ENCODE measurements around the gene ROBO2. TPM values are rescaled to one million over a fixed set of nuclear protein-coding genes. Genes with fewer than 3 reads are reported as not detected.
A peak's percentile ranks its signal among the peaks of the same experiment; 100 is the strongest.

ROBO2 gene
- 0.44 and 0.56 TPM in 2 replicates for polyA plus RNA-seq (2013)

- H3K27me3 ChIP-seq (ENCODE audit: insufficient read depth, low read length) = peaks cover 18% of the 10 kb centered on the region
- H2BK12ac ChIP-seq (ENCODE audit: low read length) = no peak within 1 kb of the TSS
- no peaks in the 10 kb centered on the region for H3K79me1 ChIP-seq (ENCODE audit: low read length)
- H2BK5ac ChIP-seq (ENCODE audit: low read depth, low read length, poor library complexity) = no peak within 1 kb of the TSS
- H3K4ac ChIP-seq (ENCODE audit: low read depth, low read length) = no peak within 1 kb of the TSS
- H3K36me3 ChIP-seq (ENCODE audit: control insufficient read depth in 1 of 2, insufficient read depth in 2 of 2, low read length in 2 of 2) = no peaks in the 10 kb centered on the region
- H2BK120ac ChIP-seq (ENCODE audit: insufficient read depth, low read length, poor library complexity) = no peak within 1 kb of the TSS
- peak within 1 kb of the TSS; percentile 75 for H3K4me2 ChIP-seq (ENCODE audit: low read length)
- peaks cover 5 to 9% of the 10 kb centered on the region in 2 experiments for H3K4me1 ChIP-seq (ENCODE audit: control insufficient read depth in 1 of 2, insufficient read depth in 2 of 2, low read length in 2 of 2)
- H4K8ac ChIP-seq (ENCODE audit: low read depth, low read length) = no peak within 1 kb of the TSS
- H4K12ac ChIP-seq (ENCODE audit: low read depth, low read length) = no peak within 1 kb of the TSS
- no CpG with 5 or more reads among the region's 54 CpGs for WGBS (ENCODE audit: extremely low coverage, insufficient coverage, insufficient read length)
- H3K4me3 ChIP-seq (ENCODE audit: low read depth, low read length) = peak within 1 kb of the TSS; percentile 69
- peak within 1 kb of the TSS; percentile 75 for H2AFZ ChIP-seq (ENCODE audit: insufficient read depth, low read length, poor library complexity)
- H3K23ac ChIP-seq (ENCODE audit: low read length) = no peak within 1 kb of the TSS
- no peak within 1 kb of the TSS for H3K14ac ChIP-seq (ENCODE audit: low read length)
- H2AK5ac ChIP-seq (ENCODE audit: low read length) = no peak within 1 kb of the TSS
- H3K9ac ChIP-seq (ENCODE audit: low read length) = no peak within 1 kb of the TSS
- no peak within 1 kb of the TSS for H3K27ac ChIP-seq (ENCODE audit: low read depth, low read length)
- H3K18ac ChIP-seq (ENCODE audit: low read length) = no peak within 1 kb of the TSS
- DNase-seq = no peak
- H4K91ac ChIP-seq (ENCODE audit: low read depth, low read length) = no peak within 1 kb of the TSS
- H3K79me2 ChIP-seq (ENCODE audit: control insufficient read depth, insufficient read depth, low read length, poor library complexity) = no peaks in the 10 kb centered on the region
- H3K9me3 ChIP-seq (ENCODE audit: insufficient read depth, low read depth, low read length) = no peaks in the 10 kb centered on the region
These were observed at the start of gene ROBO2 for GRCh38 chr3:77039606-77040171. TSS of gene ROBO2 (plus strand) at chr3:77040099. CDS start at chr3:77040786, 687 bp downstream.

DNA sequence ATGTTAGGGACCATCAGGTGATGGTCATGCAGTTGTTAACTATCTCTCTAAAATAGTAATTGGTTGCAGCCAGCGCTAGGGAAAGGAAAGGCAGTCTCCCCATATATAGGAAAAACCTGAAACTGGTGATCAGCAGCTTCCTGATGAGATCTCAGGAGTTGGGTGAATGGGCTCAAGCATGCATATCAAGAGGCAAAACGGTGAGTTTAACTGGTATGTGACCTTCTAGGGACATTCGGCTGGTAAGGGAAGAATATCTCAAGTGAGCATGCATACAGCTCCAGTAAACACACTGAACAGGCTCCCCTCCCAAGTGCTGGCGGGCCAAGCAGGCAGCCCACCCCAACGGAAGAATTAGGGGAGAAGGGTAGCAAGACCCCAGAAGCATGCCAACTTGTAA lies 49.3 kb upstream of the ROBO2 start:
- DNase-seq = no peak
- Histone ChIP-seq H3K14ac (ENCODE audit: low read length) (no peak overlapping the region), H3K9ac (ENCODE audit: low read length) (no peak overlapping the region), H3K27ac (ENCODE audit: low read depth, low read length) (no peak overlapping the region), H4K91ac (ENCODE audit: low read depth, low read length) (no peak overlapping the region), H2AK5ac (ENCODE audit: low read length) (no peak overlapping the region), H2BK120ac (ENCODE audit: insufficient read depth, low read length, poor library complexity) (no peak overlapping the region), H3K36me3 (ENCODE audit: control insufficient read depth in 1 of 2, insufficient read depth in 2 of 2, low read length in 2 of 2) (no peaks in the 10 kb centered on the region), H3K27me3 (ENCODE audit: insufficient read depth, low read length) (no peaks in the 10 kb centered on the region), H3K9me3 (ENCODE audit: insufficient read depth, low read depth, low read length) (no peaks in the 10 kb centered on the region), H3K18ac (ENCODE audit: low read length) (no peak overlapping the region), H4K12ac (ENCODE audit: low read depth, low read length) (no peak overlapping the region), H4K8ac (ENCODE audit: low read depth, low read length) (no peak overlapping the region), H2BK5ac (ENCODE audit: low read depth, low read length, poor library complexity) (no peak overlapping the region), H3K79me2 (ENCODE audit: control insufficient read depth, insufficient read depth, low read length, poor library complexity) (no peaks in the 10 kb centered on the region), H3K79me1 (ENCODE audit: low read length) (no peaks in the 10 kb centered on the region), H3K4ac (ENCODE audit: low read depth, low read length) (no peak overlapping the region), H3K23ac (ENCODE audit: low read length) (no peak overlapping the region), H3K4me2 (ENCODE audit: low read length) (no peak overlapping the region), H2AFZ (ENCODE audit: insufficient read depth, low read length, poor library complexity) (no peak overlapping the region), H3K4me1 (ENCODE audit: control insufficient read depth in 1 of 2, insufficient read depth in 2 of 2, low read length in 2 of 2) (no peaks in the 10 kb centered on the region), H3K4me3 (ENCODE audit: low read depth, low read length) (no peak overlapping the region), H2BK12ac (ENCODE audit: low read length) (no peak overlapping the region)
- WGBS (ENCODE audit: extremely low coverage, insufficient coverage, insufficient read length) = no CpG with 5 or more reads among the region's 5 CpGs

DNA sequence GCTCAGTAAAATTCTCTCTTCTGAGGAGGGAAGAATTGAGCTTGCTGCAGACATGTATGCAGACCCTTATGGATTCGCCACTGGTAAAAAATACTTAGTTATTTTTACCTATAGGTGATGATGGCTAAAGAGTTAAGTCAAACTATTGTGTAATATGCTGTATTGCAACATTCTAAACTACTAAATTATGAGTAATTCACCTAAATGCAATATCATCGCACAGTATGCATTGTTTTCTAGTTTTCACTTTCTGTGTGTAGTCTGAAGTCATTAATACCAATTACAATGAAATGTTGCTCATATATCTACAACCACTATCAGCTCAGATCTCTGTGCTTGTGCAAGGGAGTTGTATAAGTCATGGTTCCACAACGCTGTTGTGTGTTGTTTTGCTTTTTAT lies 48.7 kb upstream of the ROBO2 start:
- Histone ChIP-seq H3K4me3 (ENCODE audit: low read depth, low read length) (no peak overlapping the region), H3K4me2 (ENCODE audit: low read length) (no peak overlapping the region), H3K9me3 (ENCODE audit: insufficient read depth, low read depth, low read length) (no peaks in the 10 kb centered on the region), H3K27me3 (ENCODE audit: insufficient read depth, low read length) (no peaks in the 10 kb centered on the region), H2AFZ (ENCODE audit: insufficient read depth, low read length, poor library complexity) (no peak overlapping the region), H4K12ac (ENCODE audit: low read depth, low read length) (no peak overlapping the region), H3K18ac (ENCODE audit: low read length) (no peak overlapping the region), H4K91ac (ENCODE audit: low read depth, low read length) (no peak overlapping the region), H2BK120ac (ENCODE audit: insufficient read depth, low read length, poor library complexity) (no peak overlapping the region), H3K14ac (ENCODE audit: low read length) (no peak overlapping the region), H3K4me1 (ENCODE audit: control insufficient read depth in 1 of 2, insufficient read depth in 2 of 2, low read length in 2 of 2) (no peaks in the 10 kb centered on the region), H2BK12ac (ENCODE audit: low read length) (no peak overlapping the region), H3K79me2 (ENCODE audit: control insufficient read depth, insufficient read depth, low read length, poor library complexity) (no peaks in the 10 kb centered on the region), H3K23ac (ENCODE audit: low read length) (no peak overlapping the region), H4K8ac (ENCODE audit: low read depth, low read length) (no peak overlapping the region), H3K36me3 (ENCODE audit: control insufficient read depth in 1 of 2, insufficient read depth in 2 of 2, low read length in 2 of 2) (no peaks in the 10 kb centered on the region), H2BK5ac (ENCODE audit: low read depth, low read length, poor library complexity) (no peak overlapping the region), H3K27ac (ENCODE audit: low read depth, low read length) (no peak overlapping the region), H3K4ac (ENCODE audit: low read depth, low read length) (no peak overlapping the region), H2AK5ac (ENCODE audit: low read length) (no peak overlapping the region), H3K9ac (ENCODE audit: low read length) (no peak overlapping the region), H3K79me1 (ENCODE audit: low read length) (no peaks in the 10 kb centered on the region)
- peak in 1 of 2 donors; percentile 3 for DNase-seq
- no CpG with 5 or more reads among the region's 3 CpGs for WGBS (ENCODE audit: extremely low coverage, insufficient coverage, insufficient read length)

DNA sequence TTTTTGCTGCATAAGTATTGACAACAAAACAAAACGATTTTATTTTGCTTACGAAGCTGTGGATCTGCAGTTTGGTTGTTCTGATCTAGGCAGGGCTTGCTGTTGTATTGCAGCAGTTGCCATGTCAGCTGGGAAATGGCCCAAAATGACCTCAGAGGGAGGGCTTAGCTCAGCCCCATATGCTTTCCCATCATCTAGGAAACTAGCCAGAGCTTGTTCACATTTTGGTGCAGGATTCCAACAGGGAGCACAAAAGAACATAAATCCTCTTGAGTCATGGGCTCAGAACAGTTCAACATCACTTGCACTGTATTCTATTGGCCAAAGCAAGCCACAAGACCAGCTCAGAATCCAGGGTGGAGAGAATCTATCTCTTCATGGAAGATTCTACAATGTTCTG lies 42.2 kb upstream of the ROBO2 start:
- H3K9ac ChIP-seq (ENCODE audit: low read length) = no peak overlapping the region
- no peak overlapping the region for H2BK5ac ChIP-seq (ENCODE audit: low read depth, low read length, poor library complexity)

More for the DNA sequence above, 42.2 kb upstream of the ROBO2 start:
- H4K12ac ChIP-seq (ENCODE audit: low read depth, low read length) = no peak overlapping the region
- no peak overlapping the region for H3K18ac ChIP-seq (ENCODE audit: low read length)
- no peak overlapping the region for H3K4me3 ChIP-seq (ENCODE audit: low read depth, low read length)
- H3K79me1 ChIP-seq (ENCODE audit: low read length) = no peaks in the 10 kb centered on the region
- H3K27me3 ChIP-seq (ENCODE audit: insufficient read depth, low read length) = no peaks in the 10 kb centered on the region
- H2AK5ac ChIP-seq (ENCODE audit: low read length) = no peak overlapping the region
- WGBS (ENCODE audit: extremely low coverage, insufficient coverage, insufficient read length) = no CpG with 5 or more reads among the region's 2 CpGs
- H2BK120ac ChIP-seq (ENCODE audit: insufficient read depth, low read length, poor library complexity) = no peak overlapping the region
- no peak overlapping the region for H3K23ac ChIP-seq (ENCODE audit: low read length)
- no peak for DNase-seq
- no peaks in the 10 kb centered on the region for H3K36me3 ChIP-seq (ENCODE audit: control insufficient read depth in 1 of 2, insufficient read depth in 2 of 2, low read length in 2 of 2)
- H2AFZ ChIP-seq (ENCODE audit: insufficient read depth, low read length, poor library complexity) = no peak overlapping the region
- H4K91ac ChIP-seq (ENCODE audit: low read depth, low read length) = no peak overlapping the region
- no peak overlapping the region for H3K27ac ChIP-seq (ENCODE audit: low read depth, low read length)
- H3K14ac ChIP-seq (ENCODE audit: low read length) = no peak overlapping the region
- no peaks in the 10 kb centered on the region for H3K9me3 ChIP-seq (ENCODE audit: insufficient read depth, low read depth, low read length)
- no peak overlapping the region for H4K8ac ChIP-seq (ENCODE audit: low read depth, low read length)
- H3K79me2 ChIP-seq (ENCODE audit: control insufficient read depth, insufficient read depth, low read length, poor library complexity) = no peaks in the 10 kb centered on the region
- no peak overlapping the region for H3K4ac ChIP-seq (ENCODE audit: low read depth, low read length)
- H3K4me2 ChIP-seq (ENCODE audit: low read length) = no peak overlapping the region
- H3K4me1 ChIP-seq (ENCODE audit: control insufficient read depth in 1 of 2, insufficient read depth in 2 of 2, low read length in 2 of 2) = no peaks in the 10 kb centered on the region
- H2BK12ac ChIP-seq (ENCODE audit: low read length) = no peak overlapping the region

All from trophoblast cell (in vitro differentiated cells and primary cell).